ENCODE results near the gene FOXB1. TPM values are rescaled to one million over a fixed set of nuclear protein-coding genes. Genes with fewer than 3 reads are reported as not detected.

FOXB1 gene
- total RNA-seq, 1 experiment from 2014 or later: 10.8 TPM

GRCh38 chr15:59997070-59997701, 6.9 kb upstream of the FOXB1 start (continued):
- no peak for TF ChIP-seq ATF2 (CRISPR knock-in tag; IDR thresholded peaks at IDR 0.05; ENCODE audit: borderline replicate concordance, low read depth)
- 0 out of 2 replicates have a peak, but pooled peaks have one; percentile 75 for TF ChIP-seq CBFB (CRISPR knock-in tag; IDR thresholded peaks at IDR 0.05; ENCODE audit: low read depth)
- no peak for TF ChIP-seq JUN (CRISPR knock-in tag; IDR thresholded peaks at IDR 0.05)
- TF ChIP-seq, protein P1, sequence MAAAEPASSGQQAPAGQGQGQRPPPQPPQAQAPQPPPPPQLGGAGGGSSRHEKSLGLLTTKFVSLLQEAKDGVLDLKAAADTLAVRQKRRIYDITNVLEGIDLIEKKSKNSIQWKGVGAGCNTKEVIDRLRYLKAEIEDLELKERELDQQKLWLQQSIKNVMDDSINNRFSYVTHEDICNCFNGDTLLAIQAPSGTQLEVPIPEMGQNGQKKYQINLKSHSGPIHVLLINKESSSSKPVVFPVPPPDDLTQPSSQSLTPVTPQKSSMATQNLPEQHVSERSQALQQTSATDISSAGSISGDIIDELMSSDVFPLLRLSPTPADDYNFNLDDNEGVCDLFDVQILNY (CRISPR knock-in tag; IDR thresholded peaks at IDR 0.05): peak; percentile 82; the same call in 1 of the 2 replicates
- TF ChIP-seq EMX1 (CRISPR knock-in tag; IDR thresholded peaks at IDR 0.05): no peak
- peak; percentile 94 for TF ChIP-seq FOXP4 (CRISPR knock-in tag; IDR thresholded peaks at IDR 0.05)
- no peak for TF ChIP-seq ZNF232 (CRISPR knock-in tag; IDR thresholded peaks at IDR 0.05)
- TF ChIP-seq, protein P2, sequence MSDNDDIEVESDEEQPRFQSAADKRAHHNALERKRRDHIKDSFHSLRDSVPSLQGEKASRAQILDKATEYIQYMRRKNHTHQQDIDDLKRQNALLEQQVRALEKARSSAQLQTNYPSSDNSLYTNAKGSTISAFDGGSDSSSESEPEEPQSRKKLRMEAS (CRISPR knock-in tag; IDR thresholded peaks at IDR 0.05): peak; percentile 62; the same call in 1 of the 2 replicates
- TF ChIP-seq ZNF416 (CRISPR knock-in tag; IDR thresholded peaks at IDR 0.05): no peak
- peak; percentile 89 for TF ChIP-seq SP1 (CRISPR knock-in tag; conservative IDR thresholded peaks at IDR 0.05)
- TF ChIP-seq TEAD1 (CRISPR knock-in tag; IDR thresholded peaks at IDR 0.05): peak; percentile 50; the same call in 1 of the 2 replicates
- TF ChIP-seq, protein P3, sequence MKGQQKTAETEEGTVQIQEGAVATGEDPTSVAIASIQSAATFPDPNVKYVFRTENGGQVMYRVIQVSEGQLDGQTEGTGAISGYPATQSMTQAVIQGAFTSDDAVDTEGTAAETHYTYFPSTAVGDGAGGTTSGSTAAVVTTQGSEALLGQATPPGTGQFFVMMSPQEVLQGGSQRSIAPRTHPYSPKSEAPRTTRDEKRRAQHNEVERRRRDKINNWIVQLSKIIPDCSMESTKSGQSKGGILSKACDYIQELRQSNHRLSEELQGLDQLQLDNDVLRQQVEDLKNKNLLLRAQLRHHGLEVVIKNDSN (CRISPR knock-in tag; IDR thresholded peaks at IDR 0.05): peak; percentile 34; the same call in 1 of the 2 replicates

- Mint-ChIP-seq H3K9me3 (no peaks in the 10 kb centered on the region), H3K4me3 (peak overlapping the region; percentile 87), H3K36me3 (no peaks in the 10 kb centered on the region), H3K27me3 (ENCODE audit: low read depth) (peaks cover 20% of the 10 kb centered on the region), H3K27ac (peak overlapping the region; percentile 89), H3K4me1 (peaks cover 70% of the 10 kb centered on the region)
- DNase-seq (ENCODE audit: low spot score): no peak
- ChIA-PET POLR2A (interaction anchor here (1.0 to 2.1 kb wide), 3 partner anchors 8 to 309 kb away, joined by 3 to 8 read pairs (median 3); partner anchors contain the start of gene BNIP2), CTCF (interaction anchor here (0.9 to 2.5 kb wide), 4 partner anchors 10 to 81 kb away, joined by 5 to 11 read pairs (median 8); no protein-coding TSS in a partner anchor)
- no peak for ATAC-seq
- no peak for TF ChIP-seq ZNF121 (CRISPR knock-in tag; IDR thresholded peaks at IDR 0.05)
- TF ChIP-seq, protein P4, sequence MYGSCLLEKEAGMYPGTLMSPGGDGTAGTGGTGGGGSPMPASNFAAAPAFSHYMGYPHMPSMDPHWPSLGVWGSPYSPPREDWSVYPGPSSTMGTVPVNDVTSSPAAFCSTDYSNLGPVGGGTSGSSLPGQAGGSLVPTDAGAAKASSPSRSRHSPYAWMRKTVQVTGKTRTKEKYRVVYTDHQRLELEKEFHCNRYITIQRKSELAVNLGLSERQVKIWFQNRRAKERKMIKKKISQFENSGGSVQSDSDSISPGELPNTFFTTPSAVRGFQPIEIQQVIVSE (CRISPR knock-in tag; IDR thresholded peaks at IDR 0.05; ENCODE audit: borderline replicate concordance): no peak
- TF ChIP-seq ATF1 (CRISPR knock-in tag; IDR thresholded peaks at IDR 0.05): no peak
- no peak for TF ChIP-seq ZNF416 (CRISPR knock-in tag; IDR thresholded peaks at IDR 0.05)
- no peak for TF ChIP-seq ZSCAN18 (CRISPR knock-in tag; IDR thresholded peaks at IDR 0.05)
- TF ChIP-seq SMAD3 (CRISPR knock-in tag; IDR thresholded peaks at IDR 0.05; ENCODE audit: borderline replicate concordance): no peak
- TF ChIP-seq, protein P5, sequence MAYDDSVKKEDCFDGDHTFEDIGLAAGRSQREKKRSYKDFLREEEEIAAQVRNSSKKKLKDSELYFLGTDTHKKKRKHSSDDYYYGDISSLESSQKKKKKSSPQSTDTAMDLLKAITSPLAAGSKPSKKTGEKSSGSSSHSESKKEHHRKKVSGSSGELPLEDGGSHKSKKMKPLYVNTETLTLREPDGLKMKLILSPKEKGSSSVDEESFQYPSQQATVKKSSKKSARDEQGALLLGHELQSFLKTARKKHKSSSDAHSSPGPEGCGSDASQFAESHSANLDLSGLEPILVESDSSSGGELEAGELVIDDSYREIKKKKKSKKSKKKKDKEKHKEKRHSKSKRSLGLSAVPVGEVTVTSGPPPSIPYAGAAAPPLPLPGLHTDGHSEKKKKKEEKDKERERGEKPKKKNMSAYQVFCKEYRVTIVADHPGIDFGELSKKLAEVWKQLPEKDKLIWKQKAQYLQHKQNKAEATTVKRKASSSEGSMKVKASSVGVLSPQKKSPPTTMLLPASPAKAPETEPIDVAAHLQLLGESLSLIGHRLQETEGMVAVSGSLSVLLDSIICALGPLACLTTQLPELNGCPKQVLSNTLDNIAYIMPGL (CRISPR knock-in tag; IDR thresholded peaks at IDR 0.05): no peak
- TF ChIP-seq, protein P6, sequence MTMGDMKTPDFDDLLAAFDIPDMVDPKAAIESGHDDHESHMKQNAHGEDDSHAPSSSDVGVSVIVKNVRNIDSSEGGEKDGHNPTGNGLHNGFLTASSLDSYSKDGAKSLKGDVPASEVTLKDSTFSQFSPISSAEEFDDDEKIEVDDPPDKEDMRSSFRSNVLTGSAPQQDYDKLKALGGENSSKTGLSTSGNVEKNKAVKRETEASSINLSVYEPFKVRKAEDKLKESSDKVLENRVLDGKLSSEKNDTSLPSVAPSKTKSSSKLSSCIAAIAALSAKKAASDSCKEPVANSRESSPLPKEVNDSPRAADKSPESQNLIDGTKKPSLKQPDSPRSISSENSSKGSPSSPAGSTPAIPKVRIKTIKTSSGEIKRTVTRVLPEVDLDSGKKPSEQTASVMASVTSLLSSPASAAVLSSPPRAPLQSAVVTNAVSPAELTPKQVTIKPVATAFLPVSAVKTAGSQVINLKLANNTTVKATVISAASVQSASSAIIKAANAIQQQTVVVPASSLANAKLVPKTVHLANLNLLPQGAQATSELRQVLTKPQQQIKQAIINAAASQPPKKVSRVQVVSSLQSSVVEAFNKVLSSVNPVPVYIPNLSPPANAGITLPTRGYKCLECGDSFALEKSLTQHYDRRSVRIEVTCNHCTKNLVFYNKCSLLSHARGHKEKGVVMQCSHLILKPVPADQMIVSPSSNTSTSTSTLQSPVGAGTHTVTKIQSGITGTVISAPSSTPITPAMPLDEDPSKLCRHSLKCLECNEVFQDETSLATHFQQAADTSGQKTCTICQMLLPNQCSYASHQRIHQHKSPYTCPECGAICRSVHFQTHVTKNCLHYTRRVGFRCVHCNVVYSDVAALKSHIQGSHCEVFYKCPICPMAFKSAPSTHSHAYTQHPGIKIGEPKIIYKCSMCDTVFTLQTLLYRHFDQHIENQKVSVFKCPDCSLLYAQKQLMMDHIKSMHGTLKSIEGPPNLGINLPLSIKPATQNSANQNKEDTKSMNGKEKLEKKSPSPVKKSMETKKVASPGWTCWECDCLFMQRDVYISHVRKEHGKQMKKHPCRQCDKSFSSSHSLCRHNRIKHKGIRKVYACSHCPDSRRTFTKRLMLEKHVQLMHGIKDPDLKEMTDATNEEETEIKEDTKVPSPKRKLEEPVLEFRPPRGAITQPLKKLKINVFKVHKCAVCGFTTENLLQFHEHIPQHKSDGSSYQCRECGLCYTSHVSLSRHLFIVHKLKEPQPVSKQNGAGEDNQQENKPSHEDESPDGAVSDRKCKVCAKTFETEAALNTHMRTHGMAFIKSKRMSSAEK (CRISPR knock-in tag; IDR thresholded peaks at IDR 0.05; ENCODE audit: borderline replicate concordance): no peak
These were observed 5.7 kb upstream of the FOXB1 start for GRCh38 chr15:59998305-59998949.
